Esophagus muscularis mucosa (tissue), 3 donors: ENCODE measurements around the gene ATXN2.

Experiments used
- POLR2A ChIP-seq: fragments of 450-650 bp; IDR thresholded peaks from one replicate; pipeline ENCODE4 v1.6.1; 2017; ENCODE audit warnings: antibody characterized with exemption, moderate library complexity, mild to moderate bottlenecking, low read depth
- TF ChIP-seq, protein P1 (sequence below), 3 experiments: fragments of 200-600 bp in 2 of 3; fragments of 450-650 bp in 1 of 3; sonication (generic) in 2 of 3; IDR thresholded peaks; one replicate each; pipeline ENCODE4 v1.5.1; 2017 to 2019; ENCODE audit warnings: antibody characterized with exemption in 3 of 3, mild to moderate bottlenecking in 2 of 3, moderate library complexity in 1 of 3

DNA sequence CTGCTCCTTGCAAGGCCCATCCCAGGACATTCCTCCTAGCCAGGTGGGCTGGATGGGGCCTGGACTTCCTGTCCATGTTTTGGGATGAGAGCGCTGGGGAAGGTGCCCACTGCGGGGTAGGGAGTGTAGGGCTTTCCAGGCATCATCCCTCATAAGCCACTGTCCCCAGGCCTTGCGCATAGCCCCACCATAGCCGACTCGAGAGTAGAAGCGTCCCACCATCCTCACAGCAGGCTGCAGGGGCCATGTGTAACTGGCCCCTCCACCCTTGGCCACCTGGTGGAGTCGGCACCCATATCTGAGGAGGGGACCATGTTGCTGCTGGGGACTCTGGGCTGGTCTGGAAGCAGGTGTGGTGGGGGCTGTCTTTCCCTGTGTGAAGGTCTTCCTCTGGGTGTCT is 162.8 kb downstream of the ATXN2 start:
- TF ChIP-seq POLR2A: no peak
- TF ChIP-seq, protein P1, sequence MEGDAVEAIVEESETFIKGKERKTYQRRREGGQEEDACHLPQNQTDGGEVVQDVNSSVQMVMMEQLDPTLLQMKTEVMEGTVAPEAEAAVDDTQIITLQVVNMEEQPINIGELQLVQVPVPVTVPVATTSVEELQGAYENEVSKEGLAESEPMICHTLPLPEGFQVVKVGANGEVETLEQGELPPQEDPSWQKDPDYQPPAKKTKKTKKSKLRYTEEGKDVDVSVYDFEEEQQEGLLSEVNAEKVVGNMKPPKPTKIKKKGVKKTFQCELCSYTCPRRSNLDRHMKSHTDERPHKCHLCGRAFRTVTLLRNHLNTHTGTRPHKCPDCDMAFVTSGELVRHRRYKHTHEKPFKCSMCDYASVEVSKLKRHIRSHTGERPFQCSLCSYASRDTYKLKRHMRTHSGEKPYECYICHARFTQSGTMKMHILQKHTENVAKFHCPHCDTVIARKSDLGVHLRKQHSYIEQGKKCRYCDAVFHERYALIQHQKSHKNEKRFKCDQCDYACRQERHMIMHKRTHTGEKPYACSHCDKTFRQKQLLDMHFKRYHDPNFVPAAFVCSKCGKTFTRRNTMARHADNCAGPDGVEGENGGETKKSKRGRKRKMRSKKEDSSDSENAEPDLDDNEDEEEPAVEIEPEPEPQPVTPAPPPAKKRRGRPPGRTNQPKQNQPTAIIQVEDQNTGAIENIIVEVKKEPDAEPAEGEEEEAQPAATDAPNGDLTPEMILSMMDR (IDR thresholded peaks at IDR 0.05): no peak
